Measurements from ENCODE around the gene EPB41L5.
"Not testable (repeated sequence)": the region's sequence is repeated elsewhere in the genome, so short reads cannot be mapped to it uniquely, and the experiment has no call there.

EPB41L5 gene

GRCh38 chr2:120103723-120104467 is 91.0 kb downstream of the EPB41L5 start:
- no peak for DNase-seq

GRCh38 chr2:120104772-120105171 is 91.9 kb downstream of the EPB41L5 start:
- no peak for DNase-seq

- DNase-seq, result no peak
Observed at GRCh38 chr2:120105360-120105759, 92.5 kb downstream of the EPB41L5 start.

GRCh38 chr2:120108049-120108448 is 95.2 kb downstream of the EPB41L5 start:
- DNase-seq, result no peak

GRCh38 chr2:120108749-120109148 is 95.9 kb downstream of the EPB41L5 start:
- no peak for DNase-seq

- DNase-seq, result no peak
Observed at GRCh38 chr2:120109186-120110061, 96.5 kb downstream of the EPB41L5 start.

GRCh38 chr2:120110062-120110362 is 97.1 kb downstream of the EPB41L5 start:
- DNase-seq, result no peak

GRCh38 chr2:120110507-120110906 is 97.6 kb downstream of the EPB41L5 start:
- no peak for DNase-seq

- DNase-seq, result no peak
Observed at GRCh38 chr2:120111193-120111592, 98.3 kb downstream of the EPB41L5 start.

- DNase-seq, result no peak
Observed at GRCh38 chr2:120118018-120118417, 105.1 kb downstream of the EPB41L5 start.

GRCh38 chr2:120118471-120118870 is 105.6 kb downstream of the EPB41L5 start:
- no peak for DNase-seq

- not testable (repeated sequence) for DNase-seq
Observed at GRCh38 chr2:120121337-120121736, 108.5 kb downstream of the EPB41L5 start.

GRCh38 chr2:120123090-120123489 is 110.2 kb downstream of the EPB41L5 start:
- no peak for DNase-seq

GRCh38 chr2:120125195-120125594 is 112.3 kb downstream of the EPB41L5 start:
- no peak for DNase-seq

GRCh38 chr2:120128216-120128615 is 115.3 kb downstream of the EPB41L5 start:
- no peak for DNase-seq

GRCh38 chr2:120132190-120132589 is 119.3 kb downstream of the EPB41L5 start:
- DNase-seq, result no peak

GRCh38 chr2:120132691-120133090 is 119.8 kb downstream of the EPB41L5 start:
- DNase-seq, result no peak

- DNase-seq, result no peak
Observed at GRCh38 chr2:120133572-120134244, 120.8 kb downstream of the EPB41L5 start.

- no peak for DNase-seq
Observed at GRCh38 chr2:120134263-120134662, 121.4 kb downstream of the EPB41L5 start.

- DNase-seq, result not testable (repeated sequence)
Observed at GRCh38 chr2:120135013-120135412, 122.1 kb downstream of the EPB41L5 start.

- no peak for DNase-seq
Observed at GRCh38 chr2:120140866-120141265, 128.0 kb downstream of the EPB41L5 start.

GRCh38 chr2:120141300-120142069 is 128.6 kb downstream of the EPB41L5 start:
- no peak for DNase-seq
